ENCODE results near the gene TNFRSF9. TPM values are rescaled to one million over a fixed set of nuclear protein-coding genes. Genes with fewer than 3 reads are reported as not detected.

TNFRSF9 gene
- total and polyA plus RNA-seq, 2 donors (not counting 3 experiments of a cell fraction or from before 2014, with no cell fraction given) = 0.15 to 0.22 TPM

DNA sequence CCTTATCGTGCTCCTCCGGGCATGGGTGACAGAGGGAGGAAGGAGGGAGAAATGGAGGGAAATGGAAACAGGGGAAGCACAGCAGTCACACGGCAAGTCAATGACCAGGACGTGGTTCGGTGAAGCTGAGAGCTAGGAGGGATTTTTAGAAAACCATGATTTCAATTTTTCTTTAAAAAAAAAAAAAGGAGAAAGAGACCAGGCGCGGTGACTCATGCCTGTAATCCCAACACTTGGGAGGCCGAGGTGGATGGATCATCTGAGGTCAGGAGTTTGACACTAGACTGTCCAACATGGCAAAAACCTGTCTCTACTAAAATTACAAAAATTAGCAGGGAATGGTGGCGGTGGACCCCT, 776 bp upstream of the TNFRSF9 start:
- CTCF ChIA-PET = interaction anchor here (0.9 to 3.5 kb wide), 4 partner anchors 37 to 274 kb away, joined by 3 to 23 read pairs (median 6); no protein-coding TSS in a partner anchor
- no peak overlapping the region for H3K27ac ChIP-seq (ENCODE audit: insufficient read depth, low read depth, low read length)
- H3K4me2 ChIP-seq (ENCODE audit: insufficient read depth, low read length) = no peak overlapping the region

DNA sequence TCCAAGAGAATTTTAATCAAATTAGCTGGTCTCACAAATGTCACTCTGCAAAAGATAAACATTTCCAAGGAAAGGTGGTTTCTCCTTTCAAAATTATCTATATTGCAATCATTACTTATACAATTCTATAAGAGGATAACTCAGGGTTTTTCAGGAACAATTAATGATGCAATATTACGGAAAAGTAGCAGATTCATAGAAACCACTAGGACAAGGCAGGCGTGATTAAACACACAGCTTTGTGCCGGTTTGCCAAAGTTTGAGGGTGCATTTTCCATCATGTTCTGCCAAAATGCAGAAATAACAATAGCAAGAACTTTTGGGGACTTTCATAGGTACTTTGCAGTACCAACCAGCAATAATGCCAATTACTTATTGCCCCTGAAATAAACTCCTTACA, 605 bp downstream of the TNFRSF9 start:
- dilution Hi-C loops (cut with MboI; ENCODE audit: extremely low pct_ligation_motif_present, low sequenced_read_pairs) (no loop called here), intact Hi-C loops (cut with micrococcal nuclease) (loop anchor here (5.0 kb wide), 1 partner anchor 133 kb away; no protein-coding TSS in a partner anchor)
- ChIA-PET CTCF (interaction anchor here (1.1 to 1.2 kb wide), 2 partner anchors 19 to 130 kb away, joined by 3 to 4 read pairs; no protein-coding TSS in a partner anchor), POLR2A (no interaction called here)
- H3K79me2 ChIP-seq (ENCODE audit: control insufficient read depth, insufficient read depth, low read length) = no peaks in the 10 kb centered on the region
- H4K20me1 ChIP-seq (replicated peaks; ENCODE audit: control insufficient read depth, extremely low read depth, insufficient read depth, low read length) = no peaks in the 10 kb centered on the region
- no peaks in the 10 kb centered on the region for H3K36me3 ChIP-seq (ENCODE audit: control insufficient read depth in 2 of 2, extremely low read depth in 1 of 2, insufficient read depth in 2 of 2, low read length in 2 of 2)
- H3K27ac ChIP-seq (ENCODE audit: insufficient read depth, low read depth, low read length) = no peak overlapping the region
- H3K27me3 ChIP-seq (ENCODE audit: control insufficient read depth in 2 of 2, insufficient read depth in 2 of 2, low read length in 2 of 2) = peaks cover 34 to 50% of the 10 kb centered on the region in 2 experiments
- H3K9me3 ChIP-seq (replicated peaks; ENCODE audit: control insufficient read depth, insufficient read depth, low read length) = no peaks in the 10 kb centered on the region
- no peak overlapping the region for H3K4me2 ChIP-seq (ENCODE audit: insufficient read depth, low read length)
- DNase-seq (ENCODE audit: low read depth, low spot score) (no peak), FAIRE-seq (no peak)
- H3K9ac ChIP-seq (replicated peaks; ENCODE audit: extremely low read depth, insufficient read depth, low read length) = no peak overlapping the region
- H3K4me1 ChIP-seq (ENCODE audit: control insufficient read depth, extremely low read depth, insufficient read depth, low read length) = peaks cover 5% of the 10 kb centered on the region
- no peaks in the 10 kb centered on the region for H3K9me1 ChIP-seq (replicated peaks; ENCODE audit: control insufficient read depth, extremely low read depth, insufficient read depth, low read length)
- BruUV-seq (replicated peaks) = no TSS peak
- no peak overlapping the region for H2AFZ ChIP-seq (ENCODE audit: low read depth, low read length)
- no peak overlapping the region for H3K4me3 ChIP-seq (replicated peaks in 1 of 3; ENCODE audit: insufficient read depth in 1 of 3, low read depth in 1 of 3, low read length in 3 of 3)
- no peak for TF ChIP-seq EZH2 (IDR thresholded peaks at IDR 0.05; ENCODE audit: borderline replicate concordance, low read depth, low read length, severe bottlenecking)
- TF ChIP-seq POLR2A (IDR thresholded peaks at IDR 0.05; ENCODE audit: low read depth, low read length) = no peak
- TF ChIP-seq JUN (IDR thresholded peaks at IDR 0.05; ENCODE audit: borderline replicate concordance, insufficient read depth, insufficient read length, low read depth) = no peak
- TF ChIP-seq FOS (IDR thresholded peaks at IDR 0.05; ENCODE audit: borderline replicate concordance, insufficient read depth, low read length) = no peak
- TF ChIP-seq MYC (IDR thresholded peaks at IDR 0.05; ENCODE audit: low read depth, low read length) = no peak
- TF ChIP-seq, protein P1, sequence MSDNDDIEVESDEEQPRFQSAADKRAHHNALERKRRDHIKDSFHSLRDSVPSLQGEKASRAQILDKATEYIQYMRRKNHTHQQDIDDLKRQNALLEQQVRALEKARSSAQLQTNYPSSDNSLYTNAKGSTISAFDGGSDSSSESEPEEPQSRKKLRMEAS (IDR thresholded peaks at IDR 0.05; ENCODE audit: insufficient read depth, insufficient read length) = no peak
- TF ChIP-seq CTCF (IDR thresholded peaks at IDR 0.05; ENCODE audit: extremely low read depth in 1 of 2, insufficient read depth in 1 of 2, low read depth in 1 of 2, low read length in 2 of 2) = no peak
- TF ChIP-seq POLR2AphosphoS5 (IDR thresholded peaks at IDR 0.05; ENCODE audit: insufficient read depth, low read depth, low read length) = no peak
- TF ChIP-seq GATA2 (IDR thresholded peaks at IDR 0.05; ENCODE audit: insufficient read depth, insufficient read length, low read depth, low read length) = no peak

More for the DNA sequence above, 776 bp upstream of the TNFRSF9 start:
- peaks cover 5% of the 10 kb centered on the region for H3K4me1 ChIP-seq (ENCODE audit: control insufficient read depth, extremely low read depth, insufficient read depth, low read length)
- H3K9ac ChIP-seq (replicated peaks; ENCODE audit: extremely low read depth, insufficient read depth, low read length) = no peak overlapping the region
- H3K27me3 ChIP-seq (ENCODE audit: control insufficient read depth in 2 of 2, insufficient read depth in 2 of 2, low read length in 2 of 2) = peaks cover 30 to 50% of the 10 kb centered on the region in 2 experiments
- POLR2A ChIA-PET = no interaction called here
- no peak for DNase-seq (ENCODE audit: low read depth, low spot score)
- no peak overlapping the region for H3K4me3 ChIP-seq (replicated peaks in 1 of 3; ENCODE audit: insufficient read depth in 1 of 3, low read depth in 1 of 3, low read length in 3 of 3)
- H4K20me1 ChIP-seq (replicated peaks; ENCODE audit: control insufficient read depth, extremely low read depth, insufficient read depth, low read length) = no peaks in the 10 kb centered on the region
- H3K79me2 ChIP-seq (ENCODE audit: control insufficient read depth, insufficient read depth, low read length) = no peaks in the 10 kb centered on the region
- FAIRE-seq = no peak
- intact Hi-C loops (cut with micrococcal nuclease) (loop anchor here (5.0 kb wide), 1 partner anchor 134 kb away; no protein-coding TSS in a partner anchor), dilution Hi-C loops (cut with MboI; ENCODE audit: extremely low pct_ligation_motif_present, low sequenced_read_pairs) (no loop called here)
- H3K9me1 ChIP-seq (replicated peaks; ENCODE audit: control insufficient read depth, extremely low read depth, insufficient read depth, low read length) = no peaks in the 10 kb centered on the region
- TF ChIP-seq POLR2AphosphoS5 (IDR thresholded peaks at IDR 0.05; ENCODE audit: insufficient read depth, low read depth, low read length) (no peak), GATA2 (IDR thresholded peaks at IDR 0.05; ENCODE audit: insufficient read depth, insufficient read length, low read depth, low read length) (no peak), MYC (IDR thresholded peaks at IDR 0.05; ENCODE audit: low read depth, low read length) (no peak), EZH2 (IDR thresholded peaks at IDR 0.05; ENCODE audit: borderline replicate concordance, low read depth, low read length, severe bottlenecking) (no peak)
- no peaks in the 10 kb centered on the region for H3K9me3 ChIP-seq (replicated peaks; ENCODE audit: control insufficient read depth, insufficient read depth, low read length)
- H3K36me3 ChIP-seq (ENCODE audit: control insufficient read depth in 2 of 2, extremely low read depth in 1 of 2, insufficient read depth in 2 of 2, low read length in 2 of 2) = no peaks in the 10 kb centered on the region
- no peak overlapping the region for H2AFZ ChIP-seq (ENCODE audit: low read depth, low read length)
- BruUV-seq (replicated peaks) = no TSS peak
